HG02588 (cell line): ENCODE measurements around the gene MPPED2.

Experiments
- ATAC-seq: cut with Tn5 transposase; IDR thresholded peaks from one replicate; pipeline ENCODE4 v1.9.1; 2021; ENCODE audit warnings: mild to moderate bottlenecking, moderate library complexity; ENCODE audit not compliant: unreplicated experiment

Gene MPPED2

GRCh38 chr11:30535818-30536217 lies 50.3 kb downstream of the MPPED2 start:
- no peak for ATAC-seq

- ATAC-seq = no peak
Observed at GRCh38 chr11:30533445-30533947, 52.7 kb downstream of the MPPED2 start.

GRCh38 chr11:30527566-30527965 lies 58.6 kb downstream of the MPPED2 start:
- ATAC-seq = no peak

- ATAC-seq = no peak
Observed at GRCh38 chr11:30526558-30526957, 59.6 kb downstream of the MPPED2 start.

GRCh38 chr11:30522536-30523243 lies 63.5 kb downstream of the MPPED2 start:
- ATAC-seq = no peak

- no peak for ATAC-seq
Observed at GRCh38 chr11:30521297-30522071, 64.7 kb downstream of the MPPED2 start.

- ATAC-seq = no peak
Observed at GRCh38 chr11:30513087-30513486, 73.1 kb downstream of the MPPED2 start.

- ATAC-seq = no peak
Observed at GRCh38 chr11:30511408-30511807, 74.7 kb downstream of the MPPED2 start.

- ATAC-seq = no peak
Observed at GRCh38 chr11:30510750-30511149, 75.4 kb downstream of the MPPED2 start.

GRCh38 chr11:30509364-30509763 lies 76.8 kb downstream of the MPPED2 start:
- no peak for ATAC-seq

- no peak for ATAC-seq
Observed at GRCh38 chr11:30508594-30508993, 77.6 kb downstream of the MPPED2 start.

GRCh38 chr11:30505603-30506002 lies 80.5 kb downstream of the MPPED2 start:
- ATAC-seq = no peak

- no peak for ATAC-seq
Observed at GRCh38 chr11:30504468-30504867, 81.7 kb downstream of the MPPED2 start.

GRCh38 chr11:30503156-30503555 lies 83.0 kb downstream of the MPPED2 start:
- ATAC-seq = no peak

GRCh38 chr11:30502305-30502704 lies 83.8 kb downstream of the MPPED2 start:
- no peak for ATAC-seq

- ATAC-seq = no peak
Observed at GRCh38 chr11:30501744-30502143, 84.4 kb downstream of the MPPED2 start.

GRCh38 chr11:30499940-30500339 lies 86.2 kb downstream of the MPPED2 start:
- ATAC-seq = no peak

GRCh38 chr11:30497600-30497999 lies 88.6 kb downstream of the MPPED2 start:
- no peak for ATAC-seq

GRCh38 chr11:30496935-30497334 lies 89.2 kb downstream of the MPPED2 start:
- ATAC-seq = no peak

- no peak for ATAC-seq
Observed at GRCh38 chr11:30495437-30495836, 90.7 kb downstream of the MPPED2 start.

GRCh38 chr11:30489511-30489910 lies 96.6 kb downstream of the MPPED2 start:
- no peak for ATAC-seq

GRCh38 chr11:30489076-30489475 lies 97.1 kb downstream of the MPPED2 start:
- no peak for ATAC-seq
